Ovary (tissue), 9 donors: Measurements from ENCODE around the gene TMEM259. TPM values are rescaled to one million over a fixed set of nuclear protein-coding genes. Genes with fewer than 3 reads are reported as not detected.

Experiments
- DNase-seq, 5 donors: peaks; one replicate each; pipeline ENCODE4 v3.0.0-alpha.2; 2019 to 2020
- H3K27ac ChIP-seq, 2 donors: fragments of 200-600 bp; one replicate each; pipeline versions ENCODE4 v1.5.1 to v1.8.0; 2019 to 2022
- H3K27me3 ChIP-seq: fragments of 200-600 bp; one replicate; pipeline ENCODE4 v1.8.0; 2022
- H3K36me3 ChIP-seq: fragments of 200-600 bp; sonication (generic); one replicate; pipeline ENCODE4 v1.5.1; 2019
- H3K4me1 ChIP-seq: one replicate; pipeline ENCODE4 v1.8.1; 2013; ENCODE audit warnings: mild to moderate bottlenecking, moderate library complexity; ENCODE audit not compliant: insufficient read depth
- H3K4me3 ChIP-seq: fragments of 200-600 bp; sonication (generic); one replicate; pipeline ENCODE4 v1.5.1; 2017
- H3K9me3 ChIP-seq, 2 donors: fragments of 200-600 bp in 1 of 2; sonication (generic) in 1 of 2; one replicate each; pipeline versions ENCODE4 v1.5.1 to v1.8.1; 2013 to 2019; ENCODE audit warnings: mild to moderate bottlenecking in 1 of 2, moderate library complexity in 1 of 2
- EP300 ChIP-seq: sonication (generic); formaldehyde crosslinking; IDR thresholded peaks from one replicate; pipeline ENCODE4 v1.6.1; 2017; ENCODE audit warnings: antibody characterized with exemption
- POLR2A ChIP-seq: fragments of 450-650 bp; IDR thresholded peaks from one replicate; pipeline ENCODE4 v1.6.1; 2017; ENCODE audit warnings: antibody characterized with exemption, mild to moderate bottlenecking, moderate library complexity
- WGBS, 3 donors: extraction: QIAGEN DNeasy Blood & Tissue Kit in 1 of 3; methylation state at CpG; one replicate each; pipeline versions ENCODE4 v1.1.5 to v1.1.7; 2013 to 2017; 5-methylcytosine and 5-hydroxymethylcytosine counted together
- intact Hi-C, 4 donors: fragments of 100-400 bp; cut with DNase I; formaldehyde crosslinking; loops; one replicate each; pipeline versions ENCODE4 v1.11.0 to v1.15.1; 2022 to 2023
- polyA plus RNA-seq, 2 donors: library from polyadenylated mRNA; stranded (reverse); fragments of 200-250 nt in 1 of 2; fragments of 350-450 nt in 1 of 2; fragmentation: Illumina TruSeq in 1 of 2; extraction: RNeasy Lipid Tissue Mini Kit (QIAGEN cat#74804) in 1 of 2; gene quantifications; one replicate each; pipeline ENCODE4 v1.2.3, GENCODE V29; 2013 to 2014
- total RNA-seq, 7 donors: library from RNA; depleted of rRNA in 2 of 7; stranded (reverse); fragments of >200 nt in 2 of 7; fragmentation: NEBNext Ultra II Directional in 3 of 7; extraction: Animal tissue kit (Norgen Biotek cat#: 25700) in 3 of 7; gene quantifications; one replicate each; pipeline versions ENCODE4 v1.1.0 to v1.2.4, GENCODE V29; 2016 to 2023
- TF ChIP-seq, protein P1 (sequence below), 3 donors: fragments of 450-650 bp in 2 of 3; fragments of 200-600 bp in 1 of 3; IDR thresholded peaks; one replicate each; pipeline versions ENCODE4 v1.5.1 to v1.8.0; 2016 to 2022; ENCODE audit warnings: antibody characterized with exemption in 3 of 3, mild to moderate bottlenecking in 1 of 3
- donor health status: DM: no; HTN: no; CAD: no; lungs with moderate emphysema.
- donor health status: DM: no; HTN: no; CAD: no.
- donor health status: Bipolar disorder and iron deficiency.
- donor health status: DM: yes; HTN: yes; CAD: no.
- donor health status: DM: no; HTN: no; CAD: no.
- donor health status: DM: yes; HTN: yes; CAD: no.

The TMEM259 gene
- total and polyA plus RNA-seq, 9 donors: 26.0 to 196 (median 127) TPM

DNA sequence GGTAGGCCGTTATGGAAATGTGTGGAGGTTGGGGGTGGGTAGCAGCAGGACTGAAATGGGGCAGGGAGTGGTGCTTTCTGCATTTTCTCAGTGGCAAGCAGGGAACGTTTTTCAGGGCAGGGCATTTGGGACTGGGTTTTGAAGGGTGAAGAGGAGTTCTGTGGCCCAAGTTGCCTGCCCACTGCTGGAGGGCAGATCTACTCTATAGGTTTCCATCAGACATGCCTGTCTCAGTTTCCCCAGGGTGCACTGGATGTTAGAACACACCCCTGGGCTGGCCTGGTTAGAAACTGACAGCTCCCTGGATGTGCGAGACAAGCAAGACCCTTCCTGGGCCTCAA, 21.6 kb downstream of the TMEM259 start:
- peaks cover 2% of the 10 kb centered on the region for H3K4me1 ChIP-seq
- TF ChIP-seq, protein P1, sequence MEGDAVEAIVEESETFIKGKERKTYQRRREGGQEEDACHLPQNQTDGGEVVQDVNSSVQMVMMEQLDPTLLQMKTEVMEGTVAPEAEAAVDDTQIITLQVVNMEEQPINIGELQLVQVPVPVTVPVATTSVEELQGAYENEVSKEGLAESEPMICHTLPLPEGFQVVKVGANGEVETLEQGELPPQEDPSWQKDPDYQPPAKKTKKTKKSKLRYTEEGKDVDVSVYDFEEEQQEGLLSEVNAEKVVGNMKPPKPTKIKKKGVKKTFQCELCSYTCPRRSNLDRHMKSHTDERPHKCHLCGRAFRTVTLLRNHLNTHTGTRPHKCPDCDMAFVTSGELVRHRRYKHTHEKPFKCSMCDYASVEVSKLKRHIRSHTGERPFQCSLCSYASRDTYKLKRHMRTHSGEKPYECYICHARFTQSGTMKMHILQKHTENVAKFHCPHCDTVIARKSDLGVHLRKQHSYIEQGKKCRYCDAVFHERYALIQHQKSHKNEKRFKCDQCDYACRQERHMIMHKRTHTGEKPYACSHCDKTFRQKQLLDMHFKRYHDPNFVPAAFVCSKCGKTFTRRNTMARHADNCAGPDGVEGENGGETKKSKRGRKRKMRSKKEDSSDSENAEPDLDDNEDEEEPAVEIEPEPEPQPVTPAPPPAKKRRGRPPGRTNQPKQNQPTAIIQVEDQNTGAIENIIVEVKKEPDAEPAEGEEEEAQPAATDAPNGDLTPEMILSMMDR (IDR thresholded peaks at IDR 0.05): no peak
- no peak for TF ChIP-seq POLR2A
- no peak for TF ChIP-seq EP300
- no peak overlapping the region for H3K27ac ChIP-seq
- H3K4me3 ChIP-seq: no peak overlapping the region
- intact Hi-C loops: loop anchor here in 1 of 4 donors (10.0 kb wide), 1 partner anchor 225 kb away; no protein-coding TSS in a partner anchor
- H3K36me3 ChIP-seq: no peaks in the 10 kb centered on the region
- no peaks in the 10 kb centered on the region for H3K9me3 ChIP-seq
- no peak for DNase-seq
- H3K27me3 ChIP-seq: peaks cover 13% of the 10 kb centered on the region
- 50 to 55% (median 53%) methylated on average over 3 of the region's 3 CpGs for WGBS, 3 donors

DNA sequence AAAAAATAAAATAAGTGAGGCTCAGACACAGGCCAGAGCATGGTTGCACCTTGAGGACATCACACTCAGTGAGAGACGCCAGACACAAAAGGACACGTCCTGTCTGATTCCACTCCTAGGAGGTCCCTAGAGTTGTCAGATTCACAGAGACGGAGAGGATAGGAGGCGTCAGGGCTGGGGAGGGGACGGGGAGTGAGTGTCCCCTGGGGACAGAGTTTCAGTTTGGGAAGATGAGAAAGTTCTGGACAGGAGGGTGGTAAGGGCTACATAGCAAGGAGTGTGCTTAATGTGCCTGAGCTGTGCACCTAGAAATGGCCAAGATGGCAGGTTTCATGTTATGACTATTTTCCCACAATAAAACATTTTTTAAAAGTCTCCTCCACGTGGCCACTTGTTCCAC, 22.9 kb downstream of the TMEM259 start:
- H3K27me3 ChIP-seq: peaks cover 13% of the 10 kb centered on the region
- 11 to 19% (median 15%) methylated on average over 6 of the region's 6 CpGs for whole genome bisulfite sequencing, 3 donors

DNA sequence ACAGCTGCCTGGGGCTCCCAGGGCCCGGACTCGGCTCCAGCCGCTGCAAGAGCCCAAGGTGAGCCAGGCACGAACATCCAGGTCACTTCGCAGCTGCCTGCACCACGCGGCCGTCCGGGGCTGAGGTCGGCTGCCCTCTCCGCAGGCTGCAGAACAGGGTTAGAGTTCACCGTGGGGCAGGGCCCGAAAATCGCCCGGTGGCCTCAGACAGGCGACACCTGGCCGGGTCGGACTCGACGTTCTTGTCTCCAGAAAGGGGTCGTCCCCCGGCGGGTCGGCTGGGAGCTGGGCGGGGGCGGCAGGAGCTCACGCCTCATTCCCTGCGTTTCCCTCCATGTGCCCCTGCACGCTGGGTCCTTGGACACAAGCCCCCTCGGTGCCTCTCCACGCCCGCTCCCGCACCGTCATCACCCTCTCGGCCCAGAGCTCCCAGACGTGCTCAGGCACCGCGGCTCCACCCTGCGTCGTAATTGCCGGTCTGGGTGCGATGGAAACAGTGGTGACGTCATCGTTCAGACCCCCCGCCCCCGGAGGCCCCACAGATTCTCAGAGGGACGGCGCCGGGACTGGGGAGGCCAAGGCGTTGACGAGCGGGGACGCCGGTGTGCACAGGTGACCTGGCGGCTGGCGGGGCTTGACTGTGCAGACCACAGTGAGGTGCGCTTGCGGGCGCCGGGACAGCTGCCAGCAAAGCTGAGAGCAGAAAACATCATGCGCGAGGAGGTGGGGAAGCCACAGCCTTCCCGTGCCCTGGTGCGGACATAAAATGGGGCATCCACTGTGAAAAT, 24.7 kb downstream of the TMEM259 start:
- H3K9me3 ChIP-seq: no peaks in the 10 kb centered on the region
- intact Hi-C loops: loop anchor here in 1 of 4 donors (10.0 kb wide), 1 partner anchor 221 kb away; no protein-coding TSS in a partner anchor
- no peaks in the 10 kb centered on the region for H3K36me3 ChIP-seq
- H3K4me1 ChIP-seq: peaks cover 2% of the 10 kb centered on the region
- H3K27me3 ChIP-seq: peaks cover 13% of the 10 kb centered on the region
- TF ChIP-seq EP300: no peak
- H3K4me3 ChIP-seq: no peak overlapping the region
- DNase-seq: peak in 2 of 5 donors; percentile 64 to 67
- WGBS, 3 donors: 3 to 7% (median 5%) methylated on average over 45 to 64 of the region's 64 CpGs
- H3K27ac ChIP-seq: no peak overlapping the region

More for the DNA sequence above, 22.9 kb downstream of the TMEM259 start:
- H3K4me3 ChIP-seq: no peak overlapping the region
- no peaks in the 10 kb centered on the region for H3K36me3 ChIP-seq
- DNase-seq: no peak
- peaks cover 2% of the 10 kb centered on the region for H3K4me1 ChIP-seq
- H3K9me3 ChIP-seq: no peaks in the 10 kb centered on the region
- intact Hi-C loops: loop anchor here in 1 of 4 donors (10.0 kb wide), 1 partner anchor 223 kb away; no protein-coding TSS in a partner anchor
- no peak overlapping the region for H3K27ac ChIP-seq
- TF ChIP-seq EP300: no peak
- TF ChIP-seq, protein P1 (IDR thresholded peaks at IDR 0.05): no peak
- no peak for TF ChIP-seq POLR2A

DNA sequence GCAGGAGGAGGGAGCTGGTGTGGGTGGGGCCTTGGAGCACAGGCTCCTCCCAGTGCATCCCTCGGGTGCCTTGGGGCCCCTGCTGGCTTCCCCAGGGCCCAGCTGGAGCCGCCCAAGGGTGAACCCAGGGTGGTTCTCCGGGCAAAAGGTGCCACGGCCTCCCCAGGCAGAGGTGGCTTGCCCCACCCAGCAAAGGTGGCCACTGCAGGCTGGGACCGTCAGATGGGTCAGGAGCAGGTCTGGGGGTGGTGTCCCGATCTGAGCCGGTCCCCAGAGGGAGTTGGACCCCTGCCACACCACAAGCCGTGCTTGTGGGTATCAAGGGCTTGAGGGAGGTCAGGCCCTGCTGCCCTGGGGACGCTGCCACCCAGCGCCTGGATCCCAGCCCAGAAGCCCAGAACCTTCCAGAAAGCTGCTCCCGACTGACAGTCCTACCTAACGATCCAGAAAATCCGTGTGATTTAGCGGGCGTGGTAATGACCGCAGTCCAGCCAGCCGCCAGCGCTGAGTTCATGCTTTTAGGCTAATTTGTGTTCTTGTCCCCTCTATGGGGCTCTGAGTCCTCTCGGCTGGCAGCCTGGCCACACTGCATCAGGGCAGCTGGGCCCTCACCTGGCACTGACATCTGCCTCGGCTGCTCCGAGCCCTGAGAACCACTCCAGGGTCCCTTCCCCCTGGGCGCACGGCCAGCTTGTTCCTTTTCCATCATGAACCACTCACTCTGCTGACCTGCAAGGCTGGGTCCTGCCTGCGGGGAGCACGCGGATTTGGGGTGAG, 25.7 kb downstream of the TMEM259 start:
- no peak for TF ChIP-seq EP300
- no peak for TF ChIP-seq POLR2A
- TF ChIP-seq, protein P1 (IDR thresholded peaks at IDR 0.05): no peak
- H3K27me3 ChIP-seq: peaks cover 13% of the 10 kb centered on the region
- no peak overlapping the region for H3K4me3 ChIP-seq
- WGBS, 3 donors: 78 to 81% (median 79%) methylated on average over 25 to 26 of the region's 26 CpGs
- H3K9me3 ChIP-seq: no peaks in the 10 kb centered on the region
- intact Hi-C loops: loop anchor here in 1 of 4 donors (10.0 kb wide), 1 partner anchor 220 kb away; no protein-coding TSS in a partner anchor
- no peaks in the 10 kb centered on the region for H3K36me3 ChIP-seq
- peaks cover 2% of the 10 kb centered on the region for H3K4me1 ChIP-seq
- H3K27ac ChIP-seq: no peak overlapping the region
- DNase-seq: no peak
